Measurements from ENCODE around the gene HES2. TPM values are rescaled to one million over a fixed set of nuclear protein-coding genes. Genes with fewer than 3 reads are reported as not detected.

HES2 gene
- total and polyA plus RNA-seq, 2 of the 4 experiments (the other 2 are of a cell fraction): not detected

GRCh38 chr1:6414881-6415626 lies 4.7 kb downstream of the HES2 start:
- in situ Hi-C loops (cut with MboI; ENCODE audit: low sequenced_read_pairs): no loop called here
- DNase-seq: no peak

More at GRCh38 chr1:6414881-6415626, 4.7 kb downstream of the HES2 start:
- 93% methylated on average over 4 of the region's 17 CpGs; no CpG with 5 or more reads in 1 of the 2 experiments for WGBS, 2 experiments (ENCODE audit: extremely low coverage in 2 of 2, insufficient read length in 1 of 2)
- no peaks in the 10 kb centered on the region for H3K79me1 ChIP-seq (ENCODE audit: low read depth in 1 of 2, low read length in 2 of 2)
- H3K27ac ChIP-seq (ENCODE audit: insufficient read depth, low read length): no peak overlapping the region
- H3K56ac ChIP-seq (ENCODE audit: extremely low read depth, insufficient read depth, low read length): no peak overlapping the region
- intact Hi-C loops (cut with micrococcal nuclease) (no loop called here), dilution Hi-C loops (cut with HindIII; ENCODE audit: low sequenced_read_pairs, unreplicated experiment) (no loop called here)
- H3K4ac ChIP-seq (ENCODE audit: low read depth, low read length): peak overlapping the region; percentile 69; the same call in 1 of the 2 replicates
- H4K5ac ChIP-seq (ENCODE audit: low read depth, low read length): peak overlapping the region; percentile 75; the same call in 1 of the 2 replicates
- H2BK15ac ChIP-seq (ENCODE audit: low read depth, low read length): no peak overlapping the region
- H3K4me3 ChIP-seq (ENCODE audit: insufficient read depth, low read depth, low read length): no peak overlapping the region
- H3K14ac ChIP-seq (replicated peaks; ENCODE audit: low read depth, low read length): 0 out of 2 replicates have a peak overlapping the region, but pooled peaks have one; percentile 61
- TF ChIP-seq MAFK (IDR thresholded peaks at IDR 0.05; ENCODE audit: low read depth, low read length) (no peak), CEBPB (IDR thresholded peaks at IDR 0.05; ENCODE audit: low read depth, low read length) (peak; percentile 49; the same call in 1 of the 2 replicates), RCOR1 (IDR thresholded peaks at IDR 0.05; ENCODE audit: insufficient replicate concordance, low read length) (no peak), RAD21 (IDR thresholded peaks at IDR 0.05; ENCODE audit: low read length) (no peak), SMC3 (IDR thresholded peaks at IDR 0.05; ENCODE audit: low read depth, low read length) (no peak)
- TF ChIP-seq, protein P1, sequence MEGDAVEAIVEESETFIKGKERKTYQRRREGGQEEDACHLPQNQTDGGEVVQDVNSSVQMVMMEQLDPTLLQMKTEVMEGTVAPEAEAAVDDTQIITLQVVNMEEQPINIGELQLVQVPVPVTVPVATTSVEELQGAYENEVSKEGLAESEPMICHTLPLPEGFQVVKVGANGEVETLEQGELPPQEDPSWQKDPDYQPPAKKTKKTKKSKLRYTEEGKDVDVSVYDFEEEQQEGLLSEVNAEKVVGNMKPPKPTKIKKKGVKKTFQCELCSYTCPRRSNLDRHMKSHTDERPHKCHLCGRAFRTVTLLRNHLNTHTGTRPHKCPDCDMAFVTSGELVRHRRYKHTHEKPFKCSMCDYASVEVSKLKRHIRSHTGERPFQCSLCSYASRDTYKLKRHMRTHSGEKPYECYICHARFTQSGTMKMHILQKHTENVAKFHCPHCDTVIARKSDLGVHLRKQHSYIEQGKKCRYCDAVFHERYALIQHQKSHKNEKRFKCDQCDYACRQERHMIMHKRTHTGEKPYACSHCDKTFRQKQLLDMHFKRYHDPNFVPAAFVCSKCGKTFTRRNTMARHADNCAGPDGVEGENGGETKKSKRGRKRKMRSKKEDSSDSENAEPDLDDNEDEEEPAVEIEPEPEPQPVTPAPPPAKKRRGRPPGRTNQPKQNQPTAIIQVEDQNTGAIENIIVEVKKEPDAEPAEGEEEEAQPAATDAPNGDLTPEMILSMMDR (conservative IDR thresholded peaks at IDR 0.05; ENCODE audit: low read depth, low read length): no peak
- H3K36me3 ChIP-seq (ENCODE audit: control insufficient read depth, insufficient read depth, low read length): no peaks in the 10 kb centered on the region
- POLR2A ChIA-PET (ENCODE audit: unreplicated experiment): no interaction called here
- H3K9me3 ChIP-seq (ENCODE audit: control insufficient read depth, insufficient read depth, low read length): no peaks in the 10 kb centered on the region
- H3K9me1 ChIP-seq (ENCODE audit: insufficient read depth, low read length): peaks cover 3% of the 10 kb centered on the region; the same call in 1 of the 2 replicates
- H3K23ac ChIP-seq (ENCODE audit: low read depth, low read length): 0 out of 2 replicates have a peak overlapping the region, but pooled peaks have one; percentile 16
- no TSS peak for BruUV-seq (replicated peaks)
- H4K8ac ChIP-seq (ENCODE audit: low read depth in 2 of 2, low read length in 2 of 2): peak overlapping the region in 1 of 2 experiments; percentile 70; a peak in 2 of 4 replicates
- no peak overlapping the region for H3K9ac ChIP-seq (ENCODE audit: low read depth, low read length)
- CTCF ChIA-PET: interaction anchor here (0.7 to 1.6 kb wide), 4 partner anchors 8 to 182 kb away, joined by 3 to 7 read pairs (median 3); no protein-coding TSS in a partner anchor
- 0 out of 2 replicates have a peak overlapping the region, but pooled peaks have one; percentile 7 for H2BK120ac ChIP-seq (ENCODE audit: low read depth, low read length)
- no peak for ATAC-seq (ENCODE audit: low read depth)
- peak overlapping the region; percentile 82; the same call in 1 of the 2 replicates for H3K18ac ChIP-seq (ENCODE audit: low read depth, low read length)
- H2BK20ac ChIP-seq (ENCODE audit: low read depth, low read length): peak overlapping the region; percentile 55; the same call in 1 of the 2 replicates
- H2AK5ac ChIP-seq (ENCODE audit: low read depth, low read length): no peak overlapping the region
- no peak overlapping the region for H2BK5ac ChIP-seq (ENCODE audit: low read depth, low read length, poor library complexity, severe bottlenecking)
- H3K4me2 ChIP-seq (ENCODE audit: low read depth, low read length): no peak overlapping the region
- no peaks in the 10 kb centered on the region; the same call in 1 of the 2 replicates for H4K20me1 ChIP-seq (ENCODE audit: insufficient read depth, low read length)
- H3K27me3 ChIP-seq (ENCODE audit: control insufficient read depth, insufficient read depth, low read length): peaks cover 53% of the 10 kb centered on the region
- H4K91ac ChIP-seq (ENCODE audit: insufficient read depth, low read depth, low read length): no peak overlapping the region
- H2AK9ac ChIP-seq (replicated peaks; ENCODE audit: low read depth, low read length, poor library complexity): no peak overlapping the region
- peaks cover 2% of the 10 kb centered on the region for H3K4me1 ChIP-seq (ENCODE audit: control insufficient read depth, insufficient read depth, low read length)
- peak overlapping the region; percentile 81 for H2AFZ ChIP-seq (replicated peaks; ENCODE audit: low read length, poor library complexity)
